GM18858 (cell line): ENCODE data around the gene TCERG1L.
"Not testable (repeated sequence)": the region's sequence is repeated elsewhere in the genome, so short reads cannot be mapped to it uniquely, and the experiment has no call there.

ENCODE experiments used
- ATAC-seq: cut with Tn5 transposase; IDR thresholded peaks from one replicate; pipeline ENCODE4 v1.9.1; 2021; ENCODE audit not compliant: unreplicated experiment

The TCERG1L gene

DNA sequence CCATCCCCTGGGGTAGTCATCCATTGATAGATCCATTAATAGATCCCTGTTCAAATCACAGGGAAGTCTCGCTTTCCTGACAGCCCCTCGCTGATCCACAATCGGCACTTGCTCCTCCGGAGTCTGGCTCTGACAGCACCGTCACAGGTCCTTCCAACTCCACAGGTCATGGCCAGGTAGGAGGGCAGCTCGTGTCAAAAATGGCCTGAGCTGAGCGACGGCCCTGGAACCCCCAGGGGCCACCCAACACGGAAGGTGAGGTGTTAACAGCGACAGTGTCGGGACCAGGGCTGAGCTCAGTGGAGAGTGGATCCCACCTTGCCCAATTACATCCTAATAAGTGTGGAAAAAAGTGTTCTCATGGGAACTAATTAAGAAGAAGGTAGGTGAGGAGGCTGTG lies 219.8 kb downstream of the TCERG1L start:
- no peak for ATAC-seq

DNA sequence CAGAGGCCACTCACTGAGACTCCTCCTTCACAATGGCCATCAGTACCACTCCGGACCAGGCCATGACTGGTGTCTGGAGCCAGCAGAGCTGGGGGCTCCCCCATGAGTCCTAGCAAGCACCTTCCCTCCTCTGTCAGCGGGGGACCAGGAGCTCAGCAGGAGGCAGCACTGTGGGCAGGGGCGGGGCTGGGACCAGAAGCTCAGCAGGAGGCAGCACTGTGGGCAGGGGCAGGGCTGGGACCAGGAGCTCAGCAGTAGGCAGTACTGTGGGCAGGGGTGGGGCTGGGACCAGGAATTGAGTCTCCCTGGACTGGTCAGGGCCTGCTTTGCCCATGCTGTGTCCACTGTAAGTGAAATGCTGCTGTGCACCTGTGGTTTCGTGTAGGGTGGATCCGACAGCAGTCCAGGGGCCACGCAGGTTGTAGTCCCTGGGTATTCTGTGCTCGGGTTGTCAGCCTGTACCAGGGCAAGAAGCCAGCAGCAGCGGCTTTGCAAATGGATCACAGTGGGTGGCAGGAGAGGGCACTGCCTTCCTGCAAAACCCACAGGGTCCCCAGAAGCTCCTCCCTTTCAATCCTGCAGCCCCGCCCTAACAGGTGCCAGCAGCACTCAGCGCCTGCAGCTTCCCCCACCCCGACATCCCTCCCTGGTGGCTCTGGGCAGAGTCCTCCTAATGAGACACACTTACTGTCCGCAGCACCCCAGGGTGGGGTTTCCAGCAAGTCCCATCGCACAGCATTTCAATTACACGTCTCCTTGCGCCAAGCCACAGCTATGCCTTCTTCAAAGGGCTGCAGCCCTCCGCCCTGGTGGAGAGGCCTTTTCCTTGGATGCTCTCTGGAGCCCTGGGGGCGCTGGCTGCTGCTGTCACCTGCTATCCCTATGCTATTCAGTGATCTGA lies 220.5 kb downstream of the TCERG1L start:
- ATAC-seq = no peak

DNA sequence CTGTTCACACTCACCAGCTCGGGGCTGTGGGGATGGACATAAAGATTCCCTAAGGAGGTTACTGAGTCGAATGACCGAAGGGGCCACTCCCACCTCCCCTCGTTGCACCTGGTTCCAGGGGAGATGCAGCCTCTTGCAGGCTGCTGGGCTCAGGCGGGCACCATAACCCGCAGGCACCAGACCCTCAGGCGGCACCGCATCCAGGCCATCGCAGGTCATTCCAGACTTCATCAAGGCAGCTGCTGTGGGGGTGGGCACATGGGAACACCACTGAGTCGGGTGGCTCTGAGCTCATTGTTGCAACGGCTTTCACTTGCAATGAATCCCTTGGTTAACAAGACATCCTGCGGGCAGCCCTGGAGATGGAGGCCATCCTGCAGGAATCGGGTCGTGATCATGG lies 221.7 kb downstream of the TCERG1L start:
- no peak for ATAC-seq

DNA sequence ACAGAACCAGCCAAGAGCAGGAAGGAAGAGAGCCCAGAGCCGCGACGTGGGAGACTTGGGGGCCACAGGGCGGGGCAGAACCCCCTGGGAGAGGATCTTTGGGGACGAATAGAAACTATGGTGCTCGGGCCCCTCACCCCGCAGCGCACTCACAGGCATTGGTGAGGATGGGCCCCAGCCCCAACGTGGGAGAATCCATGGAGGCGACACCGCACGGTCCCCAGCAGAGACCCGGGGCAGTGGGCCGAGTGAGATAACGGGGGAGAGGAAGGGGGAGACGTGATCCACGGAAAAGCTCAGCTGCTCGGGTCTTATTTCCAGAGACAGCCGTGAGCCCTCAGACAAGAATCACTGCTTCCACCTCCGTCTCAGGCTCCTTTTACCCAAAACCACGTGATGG lies 222.4 kb downstream of the TCERG1L start:
- ATAC-seq = no peak

DNA sequence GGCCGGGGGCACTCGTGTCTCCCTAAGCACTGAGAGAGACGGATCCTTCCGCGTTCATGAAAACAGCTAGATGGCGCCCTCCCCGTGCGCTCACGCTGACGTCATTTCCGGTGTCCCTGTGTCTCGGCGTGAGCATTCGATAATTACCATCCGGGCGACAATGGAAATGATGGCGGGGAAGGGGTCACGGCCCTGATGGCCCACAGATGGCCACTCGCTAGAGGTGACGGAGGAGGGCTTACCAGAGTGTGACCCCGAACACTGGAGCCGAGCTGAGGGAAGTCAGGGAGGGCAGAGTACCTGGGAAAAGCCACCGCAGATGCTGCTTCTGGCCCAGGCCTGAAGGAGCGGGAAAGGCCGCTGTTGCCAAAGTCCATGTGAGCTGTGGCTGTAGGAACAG lies 222.9 kb downstream of the TCERG1L start:
- no peak for ATAC-seq

DNA sequence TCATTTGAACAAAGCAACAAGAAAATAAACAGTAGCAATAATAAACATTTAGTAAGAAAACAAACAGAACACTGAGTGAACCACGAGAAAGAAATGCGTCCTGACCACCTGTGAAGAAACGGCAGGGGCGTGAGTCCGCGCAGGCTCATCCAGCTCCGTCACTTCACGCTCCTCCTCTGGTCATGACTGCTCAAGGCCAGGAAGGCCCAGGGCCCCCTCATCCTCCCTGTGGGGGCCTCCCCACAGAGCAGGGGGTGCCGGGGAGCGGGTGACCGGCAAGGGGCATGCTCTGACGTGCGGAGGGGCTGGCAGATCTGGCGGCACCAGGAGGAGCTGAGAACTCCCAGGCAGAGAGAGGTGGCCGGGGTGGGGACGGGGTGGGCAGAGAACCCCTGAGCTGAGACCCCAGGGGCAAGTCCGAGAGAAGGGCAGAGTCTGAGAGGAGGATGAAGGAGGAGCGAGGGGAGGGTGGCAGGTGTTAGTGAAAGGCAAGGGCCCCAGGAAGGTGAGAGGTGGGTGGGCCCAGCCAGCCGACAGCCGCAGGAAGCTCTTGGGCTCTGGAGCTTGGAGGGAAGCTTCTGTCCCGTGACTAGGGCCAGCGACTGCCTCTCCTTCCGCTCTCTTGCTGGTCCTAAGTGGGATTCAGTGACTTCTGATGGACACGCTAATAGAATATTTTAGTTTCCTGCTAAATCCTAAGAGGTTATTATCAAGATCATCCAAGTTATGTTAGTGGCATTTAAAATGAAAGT lies 223.9 kb downstream of the TCERG1L start:
- no peak for ATAC-seq

DNA sequence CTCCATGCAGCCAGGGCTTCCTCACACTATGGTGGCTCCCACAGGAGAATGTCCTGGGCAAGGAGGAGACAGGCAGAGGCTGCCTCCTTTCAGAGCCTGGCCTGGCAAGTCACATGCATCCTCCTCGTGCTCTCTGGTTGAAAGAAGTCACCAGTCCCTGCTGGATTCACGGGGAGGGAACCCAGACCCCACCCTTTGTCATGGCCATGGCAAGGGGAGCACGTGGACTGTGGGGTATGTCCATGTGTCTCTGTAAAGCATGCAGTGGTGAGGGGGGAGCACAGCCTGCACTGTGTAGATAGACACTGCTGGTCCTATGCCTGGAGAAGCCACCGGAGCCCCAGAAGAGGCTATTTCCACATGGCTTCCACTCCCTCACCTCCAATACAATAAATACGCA lies 225.0 kb downstream of the TCERG1L start:
- no peak for ATAC-seq

DNA sequence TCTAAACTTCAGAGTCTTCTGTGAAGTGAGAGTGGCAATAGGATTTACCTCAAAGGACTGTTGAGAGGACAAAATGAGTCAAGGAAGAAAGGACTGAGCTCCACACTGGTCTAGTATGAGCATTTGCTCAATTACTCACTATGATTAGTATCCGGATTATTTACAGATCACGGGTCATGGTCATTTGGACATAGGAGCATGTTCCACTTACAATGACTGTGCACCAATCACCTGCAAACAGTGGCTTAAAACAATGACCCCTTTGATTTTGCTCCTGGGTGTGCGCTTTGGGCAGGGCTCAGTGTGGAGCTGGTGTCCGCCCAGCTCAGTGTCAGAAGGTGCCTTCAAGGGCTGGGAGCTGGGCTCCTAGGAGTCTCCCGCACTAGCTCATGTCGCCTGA lies 225.4 kb downstream of the TCERG1L start:
- ATAC-seq = no peak

DNA sequence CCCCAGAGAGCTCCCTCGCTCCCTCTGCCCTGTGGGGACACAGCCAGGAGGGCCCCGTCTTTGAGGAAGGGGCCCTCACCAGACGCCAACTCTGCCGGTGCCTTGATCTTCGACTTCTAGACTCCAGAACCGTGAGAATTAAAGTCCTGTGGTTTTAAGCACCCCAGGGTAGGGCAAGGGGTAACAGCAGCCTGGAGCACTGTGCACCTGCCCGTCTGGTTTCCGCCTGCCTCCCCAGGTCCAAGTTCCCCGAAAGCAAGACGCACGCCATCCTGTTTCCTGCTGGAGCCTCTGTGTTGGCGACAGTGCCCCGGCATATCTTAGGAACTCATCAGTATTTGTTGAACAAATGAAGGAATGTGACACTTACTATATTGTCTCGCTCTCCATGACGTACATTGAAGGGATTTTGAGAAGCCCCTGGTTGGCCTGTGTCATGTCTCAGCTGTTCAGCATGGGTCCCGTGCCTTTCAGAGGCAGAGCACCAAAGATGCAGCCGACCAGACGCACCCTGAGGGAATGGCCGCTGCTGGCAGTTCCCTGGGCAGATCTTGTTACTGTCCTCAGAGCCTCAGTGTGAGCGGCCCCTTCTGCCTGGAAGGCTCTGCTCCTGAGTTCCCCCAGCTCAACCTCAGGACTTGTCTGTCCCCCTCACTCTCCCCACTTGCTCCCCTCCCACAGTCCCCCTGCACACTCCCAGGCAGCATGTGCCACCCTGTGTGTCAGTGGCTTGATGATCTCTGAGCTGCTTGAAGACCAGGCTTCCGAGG lies 226.2 kb downstream of the TCERG1L start:
- ATAC-seq = no peak

DNA sequence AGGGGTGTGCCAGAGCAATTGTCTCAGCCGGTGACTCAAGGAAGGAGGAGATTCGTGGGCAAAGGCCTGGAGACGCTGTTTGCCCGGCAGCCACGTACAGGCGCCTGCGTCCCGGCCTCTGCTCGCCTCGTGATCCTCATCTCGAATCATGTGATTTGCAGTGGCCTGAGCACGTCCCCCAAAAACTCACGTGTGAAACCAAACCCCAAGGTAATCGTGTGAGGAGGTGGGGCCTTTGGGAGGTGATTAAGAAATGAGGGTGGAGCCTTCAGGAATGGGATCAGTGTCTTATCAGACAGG lies 226.8 kb downstream of the TCERG1L start:
- ATAC-seq = no peak

DNA sequence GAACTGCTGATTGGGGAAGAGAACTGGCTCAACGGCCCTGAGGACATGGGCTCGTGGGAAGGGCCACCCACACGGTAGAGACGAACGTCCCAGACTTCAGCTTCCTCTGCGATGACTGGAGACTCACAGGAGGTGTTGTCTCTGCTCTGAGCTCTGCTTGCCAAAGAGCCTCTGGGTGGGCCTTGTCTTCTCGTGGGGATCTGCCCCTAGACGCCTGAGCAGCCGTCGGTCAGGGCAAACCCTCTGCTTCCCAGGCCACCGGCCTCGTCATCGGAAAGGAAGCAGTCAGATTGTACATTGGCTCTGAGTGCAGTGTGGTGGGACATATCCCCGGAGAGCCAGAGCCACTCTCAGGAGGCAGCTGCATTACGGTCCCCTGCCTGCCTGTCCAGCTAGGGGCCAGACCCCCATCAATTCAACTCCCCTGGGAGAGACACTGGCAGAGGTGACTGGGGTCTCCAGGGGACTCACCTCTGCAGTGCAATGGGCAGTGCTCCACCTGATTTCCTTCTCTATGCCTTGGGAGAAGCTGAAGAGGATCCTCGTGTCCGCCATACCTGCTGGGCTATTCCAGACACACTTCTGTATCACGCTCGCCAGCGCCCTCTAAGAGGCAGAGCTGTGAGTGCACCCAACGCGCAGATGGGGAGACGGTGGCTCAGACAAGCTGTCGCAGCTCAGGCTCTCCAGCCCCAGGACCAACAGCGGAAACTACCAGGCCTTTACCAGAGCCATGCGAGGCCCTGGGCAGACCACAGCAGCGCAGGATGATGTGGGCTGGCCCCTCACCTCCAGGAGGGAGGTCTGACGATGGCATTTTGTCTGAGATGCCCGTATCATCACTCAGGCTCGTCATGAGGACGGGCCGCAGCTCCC lies 227.4 kb downstream of the TCERG1L start:
- ATAC-seq = no peak

DNA sequence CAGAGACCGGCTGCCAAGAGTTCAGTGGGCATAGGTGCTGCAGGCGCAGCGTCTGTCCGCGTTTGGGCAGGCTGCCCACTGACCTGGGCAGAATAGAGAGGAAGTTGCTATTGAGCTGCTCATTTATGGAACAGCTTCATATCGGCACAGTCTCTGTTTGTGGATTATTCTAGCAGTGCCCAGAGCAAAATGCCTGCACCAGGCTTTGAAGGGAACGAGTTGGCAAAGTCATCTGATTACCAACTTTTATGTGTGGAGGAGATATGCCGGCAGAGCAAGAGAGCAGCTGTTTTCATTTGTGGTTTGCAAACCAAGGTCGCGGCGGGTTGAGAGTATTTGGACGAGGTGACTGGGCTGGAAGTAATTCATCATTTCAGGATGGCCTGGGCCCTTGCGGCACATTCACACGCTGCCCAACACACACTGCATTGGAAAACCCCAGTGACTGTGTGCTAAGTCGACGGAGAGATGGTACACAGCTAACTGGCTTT lies 228.5 kb downstream of the TCERG1L start:
- ATAC-seq = no peak

DNA sequence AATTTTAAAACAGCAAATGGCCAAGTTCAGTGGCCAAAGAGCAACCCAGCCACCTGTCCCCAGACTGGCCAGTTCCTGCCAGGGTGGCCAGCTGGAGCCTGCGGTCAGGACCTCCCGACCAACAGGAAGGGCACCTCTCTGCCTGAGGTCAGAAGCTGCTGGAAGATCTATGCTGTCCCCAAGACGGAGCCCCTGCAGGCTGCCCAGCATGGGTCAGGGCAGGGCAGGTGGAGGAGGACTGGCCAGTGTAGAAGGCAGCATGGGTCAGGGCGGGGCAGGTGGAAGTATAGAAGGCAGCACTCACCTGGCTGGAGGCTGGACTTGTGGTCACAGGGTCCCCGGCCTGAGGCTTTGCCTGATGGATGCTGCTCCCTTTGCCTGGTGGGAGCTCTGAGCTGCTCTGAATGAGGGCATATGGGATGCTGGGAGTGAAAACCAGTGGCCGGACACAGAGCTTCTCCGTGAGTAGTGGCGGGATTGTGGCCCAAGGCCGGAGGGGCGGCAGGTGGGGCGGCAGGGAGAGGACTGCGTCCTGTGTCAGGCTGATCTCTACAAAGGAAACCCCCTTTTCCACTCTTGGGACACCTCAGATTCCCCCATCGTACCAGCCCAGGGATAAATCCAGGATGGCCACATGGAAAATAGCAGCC lies 229.2 kb downstream of the TCERG1L start:
- no peak for ATAC-seq

DNA sequence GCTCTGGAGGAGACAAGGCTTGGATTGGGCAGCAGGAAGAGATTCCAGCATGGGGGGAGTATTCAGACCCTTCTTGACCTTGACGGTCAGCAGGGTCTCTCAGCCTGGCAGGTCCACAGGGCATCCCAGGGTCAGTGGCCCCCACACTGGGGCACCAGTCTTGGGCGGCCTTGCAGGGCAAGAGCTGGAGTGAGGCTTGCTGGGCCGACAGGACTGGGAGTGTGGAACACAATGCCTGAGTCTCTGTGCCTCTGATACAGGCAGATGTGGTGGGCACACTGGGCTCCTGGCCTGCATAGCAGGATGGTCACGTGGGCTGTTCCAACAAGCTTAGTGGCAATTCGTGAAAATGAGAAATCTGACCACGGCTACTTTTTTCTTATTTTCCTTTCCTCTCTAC lies 229.7 kb downstream of the TCERG1L start:
- ATAC-seq = no peak

DNA sequence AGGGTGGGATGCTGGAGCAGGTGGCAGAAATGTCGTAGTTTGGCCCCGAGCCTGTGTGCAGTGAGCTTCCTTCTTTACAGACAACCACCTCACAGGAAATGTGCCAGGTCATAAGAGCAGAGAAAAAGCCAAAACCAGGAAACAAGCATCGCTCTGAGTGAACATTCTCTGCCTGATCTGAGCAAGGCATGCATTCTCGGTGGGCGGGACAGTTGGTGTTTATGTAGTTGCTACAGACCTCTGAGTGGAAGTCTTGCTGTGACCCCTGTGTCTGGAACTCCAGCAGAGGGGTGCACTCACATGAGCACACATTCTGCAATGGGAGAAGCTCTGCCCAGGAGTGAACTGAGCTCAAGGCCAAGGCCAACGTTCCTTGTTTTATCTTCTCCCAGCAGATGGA lies 230.1 kb downstream of the TCERG1L start:
- ATAC-seq = no peak

DNA sequence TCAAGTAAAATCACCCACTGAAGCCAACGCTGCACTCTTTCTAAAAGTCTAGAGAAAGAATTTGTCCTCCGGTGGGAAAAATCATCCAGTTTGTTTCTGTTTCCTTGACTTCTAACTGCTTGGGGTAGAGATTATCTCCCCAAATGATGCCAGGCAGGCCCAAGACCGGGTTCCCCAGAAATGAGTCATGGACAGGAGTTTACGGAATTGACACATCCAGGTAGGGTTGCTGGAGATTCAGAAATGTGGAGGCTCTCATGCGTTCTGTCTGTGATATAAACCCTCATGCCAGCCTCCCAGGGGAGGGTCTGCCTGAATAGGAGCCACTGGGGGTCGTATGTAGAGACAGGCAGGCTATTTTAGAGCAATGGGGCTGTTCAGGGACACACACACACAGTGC lies 230.9 kb downstream of the TCERG1L start:
- ATAC-seq = no peak

DNA sequence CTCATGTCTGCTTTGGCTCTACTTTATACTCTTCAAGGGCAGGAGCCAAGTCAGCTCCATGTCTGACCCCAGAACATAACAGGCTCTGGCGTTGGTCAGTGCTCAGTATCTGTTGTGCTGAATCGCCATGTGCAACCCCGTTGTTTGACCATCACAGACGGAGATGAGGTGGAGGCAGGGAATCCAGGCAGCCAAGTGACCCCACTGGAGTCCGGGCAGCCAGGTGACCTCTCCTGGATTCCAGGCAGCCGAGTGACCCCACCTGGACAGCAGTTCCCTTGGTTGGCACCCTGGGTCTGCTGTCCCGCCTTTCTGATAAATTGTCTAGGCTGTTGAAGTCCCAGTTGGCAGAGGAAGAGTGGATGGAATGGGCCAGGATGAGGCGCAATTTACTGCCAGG lies 232.2 kb downstream of the TCERG1L start:
- ATAC-seq = no peak

DNA sequence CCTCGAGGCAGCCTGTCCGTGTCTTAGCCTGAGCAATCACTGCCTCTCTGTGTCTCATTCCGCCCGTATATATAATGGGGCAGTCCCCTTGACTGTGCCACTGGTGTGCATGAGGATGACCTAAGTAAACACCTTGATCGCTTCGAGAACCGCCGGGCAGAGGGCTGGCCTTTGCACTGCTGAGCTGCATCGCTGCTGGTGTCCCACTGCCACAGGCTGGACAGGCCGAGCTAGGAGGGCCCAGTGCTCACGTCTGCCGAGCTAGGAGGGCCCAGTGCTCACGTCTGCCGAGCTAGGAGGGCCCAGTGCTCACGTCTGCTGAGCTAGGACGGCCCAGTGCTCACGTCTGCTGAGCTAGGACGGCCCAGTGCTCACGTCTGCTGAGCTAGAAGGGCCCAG lies 232.6 kb downstream of the TCERG1L start:
- ATAC-seq = not testable (repeated sequence)

DNA sequence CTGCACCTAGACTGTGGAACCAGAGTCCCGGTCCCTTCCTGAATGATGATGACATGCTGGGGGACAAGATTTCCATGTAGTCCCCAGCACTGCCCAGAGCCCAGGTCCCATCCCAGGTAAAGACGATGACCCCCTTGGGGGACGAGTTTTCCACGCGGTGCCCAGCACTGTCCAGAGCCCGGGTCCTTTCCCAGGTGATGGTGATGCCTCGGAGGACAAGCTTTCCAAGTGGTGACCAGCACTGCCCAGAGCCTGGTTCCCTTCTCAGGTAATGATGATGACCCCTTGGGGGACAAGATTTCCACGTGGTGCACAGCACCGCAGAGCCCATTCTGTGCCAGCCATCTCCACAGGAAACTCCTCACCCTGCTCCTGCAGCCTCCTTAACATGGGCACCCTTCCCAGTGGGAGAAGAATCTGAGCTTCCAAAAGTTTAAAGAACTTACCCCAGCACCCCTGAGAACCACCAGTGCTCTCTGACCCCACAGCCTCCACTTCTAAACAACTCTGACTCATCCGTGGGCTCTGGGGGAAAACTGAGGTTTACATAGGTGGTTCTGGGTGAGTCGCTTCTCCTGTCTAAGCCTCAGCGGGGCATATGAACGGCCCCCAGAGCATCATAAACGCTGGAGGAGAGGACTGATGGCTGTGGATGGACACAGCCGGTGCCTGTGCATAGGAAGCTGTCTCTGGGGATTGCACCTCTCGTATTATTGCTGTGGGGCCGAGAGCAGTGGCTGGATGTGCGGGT lies 233.2 kb downstream of the TCERG1L start:
- no peak for ATAC-seq
